ENCODE data around the gene RYR1. TPM values are rescaled to one million over a fixed set of nuclear protein-coding genes. Genes with fewer than 3 reads are reported as not detected.

Gene RYR1
- total and polyA plus RNA-seq, 10 of the 15 experiments (the other 5 are each of a cell fraction or from before 2014, with no cell fraction given), result under 0.01 to 0.32 (median 0.07) TPM; not detected in 1

- TF ChIP-seq IKZF2 (IDR thresholded peaks at IDR 0.05), result no peak
- no peak for TF ChIP-seq SMAD5 (IDR thresholded peaks at IDR 0.05; ENCODE audit: low read depth)
Observed at GRCh38 chr19:38524994-38525634, 91.6 kb downstream of the RYR1 start (continued).

GRCh38 chr19:38526430-38526829 is 92.9 kb downstream of the RYR1 start:
- CTCF ChIA-PET, result no interaction called here
- POLR2A ChIA-PET, result no interaction called here
- Histone ChIP-seq H3K4me3 (no peak overlapping the region), H3K9me3 (replicated peaks; ENCODE audit: control insufficient read depth, insufficient read depth, low read length) (no peaks in the 10 kb centered on the region), H3K36me3 (ENCODE audit: control insufficient read depth in 2 of 2, insufficient read depth in 2 of 2, low read length in 1 of 2) (no peaks in the 10 kb centered on the region), H3K79me2 (ENCODE audit: control insufficient read depth, insufficient read depth, low read length) (no peaks in the 10 kb centered on the region), H3K27me3 (replicated peaks in 1 of 2; ENCODE audit: control insufficient read depth in 2 of 2, insufficient read depth in 2 of 2, low read length in 1 of 2) (no peaks in the 10 kb centered on the region), H4K20me1 (ENCODE audit: control insufficient read depth, insufficient read depth) (no peaks in the 10 kb centered on the region), H3K4me2 (ENCODE audit: control insufficient read depth, insufficient read depth) (no peak overlapping the region), H3K27ac (ENCODE audit: control insufficient read depth, insufficient read depth) (no peak overlapping the region), H3K9ac (ENCODE audit: control insufficient read depth, insufficient read depth, low read length) (no peak overlapping the region), H3K4me1 (ENCODE audit: control insufficient read depth, insufficient read depth, low read length) (no peaks in the 10 kb centered on the region), H2AFZ (ENCODE audit: control insufficient read depth, low read depth, low read length) (no peak overlapping the region)
- in situ Hi-C loops (cut with MboI), result no loop called here
- ATAC-seq, result no peak
- intact Hi-C loops (cut with micrococcal nuclease; ENCODE audit: unreplicated experiment), result no loop called here
- SMC1A ChIA-PET (ENCODE audit: uncharacterized antibody, unreplicated experiment), result no interaction called here
- DNase-seq (ENCODE audit: low read depth, low spot score), result no peak
- WGBS (ENCODE audit: insufficient coverage, insufficient replicate concordance, low lambda C conversion rate, missing lambda C conversion rate), result 31% methylated on average over 7 of the region's 7 CpGs
- FAIRE-seq, result no peak
- no TSS peak for BruUV-seq (replicated peaks)
- no peak for TF ChIP-seq POLR2AphosphoS5 (IDR thresholded peaks at IDR 0.05; ENCODE audit: low read length)
- TF ChIP-seq HCFC1 (IDR thresholded peaks at IDR 0.05; ENCODE audit: low read length), result no peak
- no peak for TF ChIP-seq MXI1 (IDR thresholded peaks at IDR 0.05; ENCODE audit: low read depth, low read length)
- no peak for TF ChIP-seq HDAC2 (IDR thresholded peaks at IDR 0.05)
- TF ChIP-seq NR2F1 (conservative IDR thresholded peaks at IDR 0.05), result no peak
- no peak for TF ChIP-seq PRDM15 (CRISPR knock-in tag; IDR thresholded peaks at IDR 0.05)
- RAD21 ChIA-PET (ENCODE audit: unreplicated experiment), result no interaction called here
